ENCODE data around the gene PAH. TPM values are rescaled to one million over a fixed set of nuclear protein-coding genes. Genes with fewer than 3 reads are reported as not detected.

The PAH gene
- total and polyA plus RNA-seq, 10 of the 15 experiments (the other 5 are each of a cell fraction or from before 2014, with no cell fraction given) = 0.20 to 4.8 (median 0.55) TPM; not detected in 1

- Histone ChIP-seq H3K79me2 (ENCODE audit: control insufficient read depth, insufficient read depth, low read length) (no peaks in the 10 kb centered on the region), H3K9me3 (replicated peaks; ENCODE audit: control insufficient read depth, insufficient read depth, low read length) (no peaks in the 10 kb centered on the region), H3K4me1 (ENCODE audit: control insufficient read depth, insufficient read depth, low read length) (no peaks in the 10 kb centered on the region), H3K4me2 (ENCODE audit: control insufficient read depth, insufficient read depth) (no peak overlapping the region), H4K20me1 (ENCODE audit: control insufficient read depth, insufficient read depth) (no peaks in the 10 kb centered on the region), H3K36me3 (ENCODE audit: control insufficient read depth in 2 of 2, insufficient read depth in 2 of 2, low read length in 1 of 2) (no peaks in the 10 kb centered on the region), H3K27me3 (replicated peaks in 1 of 2; ENCODE audit: control insufficient read depth in 2 of 2, insufficient read depth in 2 of 2, low read length in 1 of 2) (no peaks in the 10 kb centered on the region; a peak in 1 of 4 replicates), H3K4me3 (no peak overlapping the region), H3K9ac (ENCODE audit: control insufficient read depth, insufficient read depth, low read length) (no peak overlapping the region), H2AFZ (ENCODE audit: control insufficient read depth, low read depth, low read length) (no peak overlapping the region), H3K27ac (ENCODE audit: control insufficient read depth, insufficient read depth) (no peak overlapping the region)
- SMC1A ChIA-PET (ENCODE audit: uncharacterized antibody, unreplicated experiment) = interaction anchor here (0.9 to 4.9 kb wide), 17 partner anchors 10 to 627 kb away, joined by 3 to 134 read pairs (median 5); partner anchors contain the start of gene PAH
- in situ Hi-C loops (cut with MboI) = no loop called here
- WGBS (ENCODE audit: insufficient coverage, insufficient replicate concordance, low lambda C conversion rate, missing lambda C conversion rate) = 12% methylated on average over 2 of the region's 2 CpGs
- RAD21 ChIA-PET (ENCODE audit: unreplicated experiment) = interaction anchor here (0.9 to 4.3 kb wide), 7 partner anchors 10 to 609 kb away, joined by 3 to 86 read pairs (median 4); no protein-coding TSS in a partner anchor
- CTCF ChIA-PET = interaction anchor here (1.1 to 17.5 kb wide), 15 partner anchors 9 to 693 kb away, joined by 3 to 281 read pairs (median 5); no protein-coding TSS in a partner anchor
- no peak for DNase-seq (ENCODE audit: low read depth, low spot score)
- POLR2A ChIA-PET = interaction anchor here (0.8 kb wide), 1 partner anchor 56 kb away, joined by 3 read pairs; no protein-coding TSS in a partner anchor
- no peak for ATAC-seq
- intact Hi-C loops (cut with micrococcal nuclease; ENCODE audit: unreplicated experiment) = no loop called here
- BruUV-seq (replicated peaks) = no TSS peak
- TF ChIP-seq SRF (IDR thresholded peaks at IDR 0.05; ENCODE audit: low read depth in 2 of 2, low read length in 2 of 2) = no peak
- no peak for TF ChIP-seq CREM (IDR thresholded peaks at IDR 0.05; ENCODE audit: low read depth)
- no peak for TF ChIP-seq MYC (IDR thresholded peaks at IDR 0.05; ENCODE audit: insufficient read depth, insufficient read length, insufficient replicate concordance, low read length, severe bottlenecking)
- no peak for TF ChIP-seq STAT3 (IDR thresholded peaks at IDR 0.05; ENCODE audit: low read depth, low read length)
- TF ChIP-seq RUNX3 (IDR thresholded peaks at IDR 0.05; ENCODE audit: low read length) = no peak
- TF ChIP-seq ASH2L (IDR thresholded peaks at IDR 0.05; ENCODE audit: borderline replicate concordance, low read depth) = no peak
- no peak for TF ChIP-seq FOS (IDR thresholded peaks at IDR 0.05; ENCODE audit: borderline replicate concordance, extremely low read depth, insufficient read length)
- TF ChIP-seq, protein P1, sequence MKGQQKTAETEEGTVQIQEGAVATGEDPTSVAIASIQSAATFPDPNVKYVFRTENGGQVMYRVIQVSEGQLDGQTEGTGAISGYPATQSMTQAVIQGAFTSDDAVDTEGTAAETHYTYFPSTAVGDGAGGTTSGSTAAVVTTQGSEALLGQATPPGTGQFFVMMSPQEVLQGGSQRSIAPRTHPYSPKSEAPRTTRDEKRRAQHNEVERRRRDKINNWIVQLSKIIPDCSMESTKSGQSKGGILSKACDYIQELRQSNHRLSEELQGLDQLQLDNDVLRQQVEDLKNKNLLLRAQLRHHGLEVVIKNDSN (IDR thresholded peaks at IDR 0.05; ENCODE audit: borderline replicate concordance, extremely low read length, insufficient read depth, low read depth, low read length) = no peak
- FAIRE-seq = no peak
Observed at GRCh38 chr12:102939059-102939458, 22.0 kb upstream of the PAH start.

Measured in GM12878 (cell line).